K562 (cell line): ENCODE results near the gene CFAP251.

Source experiments
- BACH1 ChIP-seq: fragments of 200-800 bp; sonication (Bioruptor generic); IDR thresholded peaks from 2 replicates; pipeline ENCODE4 v1.6.1; 2016; ENCODE audit warnings: missing genetic modification characterization, missing compliant biosample characterization
- CHD4 ChIP-seq: fragments of 200-600 bp; sonication (generic); IDR thresholded peaks from 3 replicates; pipeline ENCODE4 v1.6.1; 2012; ENCODE audit warnings: low read depth, mild to moderate bottlenecking, mixed read lengths, low read length, inconsistent platforms; ENCODE audit not compliant: insufficient read depth, insufficient replicate concordance, poor library complexity, severe bottlenecking
- CTCF ChIP-seq, 3 experiments: IDR thresholded peaks in 2 of 3; conservative IDR thresholded peaks in 1 of 3; 2 replicates each; pipeline ENCODE4 v1.5.1; 2011 to 2012; ENCODE audit warnings: low read length in 3 of 3, mild to moderate bottlenecking in 3 of 3, control low read depth in 2 of 3, improper control_type of control experiment in 1 of 3, inconsistent platforms in 1 of 3, low read depth in 1 of 3, mixed read lengths in 1 of 3, moderate library complexity in 1 of 3; ENCODE audit not compliant: insufficient read depth in 2 of 3
- E4F1 ChIP-seq: fragments of 250-450 bp; sonication (Bioruptor Pico); IDR thresholded peaks from 2 replicates; pipeline ENCODE4 v1.5.0; 2021; ENCODE audit warnings: mild to moderate bottlenecking, borderline replicate concordance
- ESRRA ChIP-seq: fragments of 450-650 bp; IDR thresholded peaks from 2 replicates; pipeline ENCODE4 v1.6.1; 2014; ENCODE audit warnings: low read depth, mild to moderate bottlenecking, moderate library complexity, borderline replicate concordance
- EZH2 ChIP-seq: IDR thresholded peaks from 2 replicates; pipeline ENCODE4 v1.6.1; 2012; ENCODE audit warnings: low read depth, mild to moderate bottlenecking, inconsistent platforms, low read length, borderline replicate concordance
- MCM2 ChIP-seq: fragments of 450-650 bp; IDR thresholded peaks from 2 replicates; pipeline ENCODE4 v1.6.1; 2017; ENCODE audit warnings: low read depth, mild to moderate bottlenecking
- NR3C1 ChIP-seq: sonication (generic); formaldehyde crosslinking; IDR thresholded peaks from 2 replicates; pipeline ENCODE4 v1.8.1; 2022; ENCODE audit warnings: missing genetic modification reagents
- RNF219 ChIP-seq: fragments of 250-450 bp; sonication (Bioruptor Pico); IDR thresholded peaks from 2 replicates; pipeline ENCODE4 v1.5.0; 2022; ENCODE audit warnings: mild to moderate bottlenecking
- SIN3A ChIP-seq, 2 experiments: fragments of 150-350 bp in 1 of 2; IDR thresholded peaks; 2 replicates each; pipeline ENCODE4 v1.6.1; 2011 to 2016; ENCODE audit warnings: borderline replicate concordance in 2 of 2, low read depth in 2 of 2, low read length in 2 of 2, mild to moderate bottlenecking in 2 of 2, moderate library complexity in 2 of 2; ENCODE audit not compliant: control insufficient read depth in 1 of 2
- YY1 ChIP-seq, 3 experiments: IDR thresholded peaks; 2 replicates each; pipeline ENCODE4 v1.6.1; 2011; ENCODE audit warnings: low read length in 2 of 3, mild to moderate bottlenecking in 2 of 3, moderate library complexity in 2 of 3, borderline replicate concordance in 1 of 3, control low read depth in 1 of 3, low read depth in 1 of 3; ENCODE audit not compliant: insufficient read depth in 3 of 3, insufficient replicate concordance in 2 of 3, control insufficient read depth in 1 of 3, insufficient read length in 1 of 3; ENCODE audit errors: extremely low read depth in 1 of 3
- ZNF140 ChIP-seq: fragments of 250-450 bp; sonication (Bioruptor Pico); IDR thresholded peaks from 2 replicates; pipeline ENCODE4 v1.8.0; 2021; ENCODE audit warnings: moderate library complexity, mild to moderate bottlenecking, inconsistent platforms
- ZNF311 ChIP-seq: fragments of 250-450 bp; sonication (Bioruptor Pico); IDR thresholded peaks from 2 replicates; pipeline ENCODE4 v1.4.0; 2020; ENCODE audit warnings: mild to moderate bottlenecking, moderate library complexity
- ZNF655 ChIP-seq: fragments of 250-450 bp; sonication (Bioruptor Pico); IDR thresholded peaks from 2 replicates; pipeline ENCODE4 v1.5.0; 2021

- TF ChIP-seq CHD4 (no peak), EZH2 (no peak), CTCF (IDR thresholded peaks at IDR 0.05 in 2 of 3, conservative IDR thresholded peaks at IDR 0.05 in 1 of 3; ENCODE audit: insufficient read depth in 2 of 3, low read depth in 1 of 3, low read length in 3 of 3) (no peak), RNF219 (CRISPR knock-in tag) (no peak), E4F1 (CRISPR knock-in tag) (no peak), ZNF140 (CRISPR knock-in tag) (no peak), YY1 (IDR thresholded peaks at IDR 0.05; ENCODE audit: borderline replicate concordance in 1 of 3, control insufficient read depth in 1 of 3, extremely low read depth in 1 of 3, insufficient read depth in 3 of 3, insufficient read length in 1 of 3, insufficient replicate concordance in 2 of 3, low read depth in 1 of 3, low read length in 2 of 3) (no peak), ESRRA (no peak), ZNF311 (CRISPR knock-in tag) (no peak), BACH1 (tag) (no peak), SIN3A (IDR thresholded peaks at IDR 0.05; ENCODE audit: borderline replicate concordance in 2 of 2, control insufficient read depth in 1 of 2, low read depth in 2 of 2, low read length in 2 of 2) (no peak), MCM2 (no peak), NR3C1 (CRISPR knock-in tag) (no peak), ZNF655 (CRISPR knock-in tag) (no peak)
Measured at GRCh38 chr12:121937654-121938053, 19.3 kb downstream of the CFAP251 start.
